ENCODE data around the gene RNF39.
"Not testable (repeated sequence)": the region's sequence is repeated elsewhere in the genome, so short reads cannot be mapped to it uniquely, and the experiment has no call there.

The RNF39 gene

DNA sequence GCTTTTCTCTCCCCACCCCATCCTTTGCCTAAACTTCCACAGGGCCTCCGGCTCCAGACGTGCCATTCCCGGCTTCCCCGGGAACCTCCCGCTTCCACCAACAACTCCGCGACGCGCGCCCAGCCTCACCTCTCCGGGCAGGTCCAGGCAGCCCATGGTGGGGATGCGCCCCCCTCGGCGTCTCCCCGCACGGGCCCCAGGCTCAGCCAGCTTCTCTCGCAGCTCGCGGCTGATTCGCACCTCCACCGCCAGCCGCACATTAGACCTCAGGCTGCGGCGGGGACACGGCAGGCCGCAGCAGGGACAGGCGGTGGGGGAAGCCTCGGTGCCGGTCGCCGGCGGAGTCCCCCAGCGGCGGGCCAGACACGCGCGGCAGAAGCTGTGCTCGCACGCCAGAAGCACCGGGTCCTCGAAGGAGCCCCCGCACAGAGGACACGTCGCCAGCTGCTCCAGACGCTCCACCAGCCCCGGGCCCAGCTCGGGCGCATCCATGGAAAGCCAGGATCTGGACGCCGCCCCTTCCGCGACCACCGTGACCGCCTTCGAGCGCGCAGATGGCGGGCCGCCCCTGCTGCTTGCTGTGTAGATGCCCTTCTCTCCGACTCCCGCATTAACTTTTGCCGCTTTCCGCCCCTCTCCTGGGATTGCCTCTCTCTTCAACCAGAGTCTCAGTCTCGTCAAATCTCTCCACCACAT lies at the start of gene RNF39:
RNF39 (minus strand) TSS at position 676 of the 696 bp plus-strand sequence; CDS start at position 492, 184 bp downstream.
- no peak for DNase-seq (ENCODE audit: low read depth, low spot score)

- no peak for DNase-seq (ENCODE audit: low read depth, low spot score)
Observed at GRCh38 chr6:30122515-30122914, 46.9 kb upstream of the RNF39 start.

- DNase-seq (ENCODE audit: low read depth, low spot score): no peak
Observed at GRCh38 chr6:30121446-30122366, 46.1 kb upstream of the RNF39 start.

DNA sequence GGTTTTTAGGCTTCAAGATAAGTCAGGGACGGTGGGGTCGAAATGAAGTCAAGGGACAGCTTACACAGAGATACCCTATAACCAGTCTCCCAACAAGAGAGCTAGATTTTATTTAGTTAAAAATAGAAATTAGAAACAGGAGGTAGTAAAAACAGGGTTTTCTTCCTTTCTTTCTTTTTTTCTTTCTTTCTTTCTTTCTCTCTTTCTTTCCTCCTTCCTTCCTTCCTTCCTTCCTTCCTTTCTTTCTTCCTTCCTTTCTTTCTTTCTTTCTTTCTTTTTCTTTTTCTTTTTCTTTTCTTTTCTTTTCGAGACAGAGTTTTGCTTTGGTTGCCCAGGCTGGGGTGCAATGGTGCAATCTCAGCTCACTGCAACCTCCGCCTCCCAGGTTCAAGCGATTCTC lies 43.1 kb upstream of the RNF39 start:
- not testable (repeated sequence) for DNase-seq (ENCODE audit: low read depth, low spot score)

DNA sequence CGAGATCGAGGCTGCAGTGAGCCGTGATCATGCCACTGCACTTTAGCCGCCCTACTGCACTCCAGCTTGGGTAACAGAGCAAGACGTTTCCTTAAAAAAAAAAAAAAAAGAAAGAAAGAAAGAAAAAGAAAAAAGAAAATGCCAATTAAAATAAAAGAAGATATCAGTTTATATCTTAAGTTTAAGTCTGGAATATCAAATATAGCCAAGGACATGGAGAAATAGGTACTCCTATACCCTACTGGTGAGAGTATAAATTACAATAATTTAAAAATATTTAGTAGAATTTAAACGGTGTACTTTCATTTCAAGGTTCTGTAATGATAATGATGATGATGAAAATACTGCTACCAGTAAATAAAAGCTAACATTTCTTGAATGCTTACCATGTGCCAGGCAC lies 41.2 kb upstream of the RNF39 start:
- no peak for DNase-seq (ENCODE audit: low read depth, low spot score)

- no peak for DNase-seq (ENCODE audit: low read depth, low spot score)
Observed at GRCh38 chr6:30113841-30114240, 38.3 kb upstream of the RNF39 start.

DNA sequence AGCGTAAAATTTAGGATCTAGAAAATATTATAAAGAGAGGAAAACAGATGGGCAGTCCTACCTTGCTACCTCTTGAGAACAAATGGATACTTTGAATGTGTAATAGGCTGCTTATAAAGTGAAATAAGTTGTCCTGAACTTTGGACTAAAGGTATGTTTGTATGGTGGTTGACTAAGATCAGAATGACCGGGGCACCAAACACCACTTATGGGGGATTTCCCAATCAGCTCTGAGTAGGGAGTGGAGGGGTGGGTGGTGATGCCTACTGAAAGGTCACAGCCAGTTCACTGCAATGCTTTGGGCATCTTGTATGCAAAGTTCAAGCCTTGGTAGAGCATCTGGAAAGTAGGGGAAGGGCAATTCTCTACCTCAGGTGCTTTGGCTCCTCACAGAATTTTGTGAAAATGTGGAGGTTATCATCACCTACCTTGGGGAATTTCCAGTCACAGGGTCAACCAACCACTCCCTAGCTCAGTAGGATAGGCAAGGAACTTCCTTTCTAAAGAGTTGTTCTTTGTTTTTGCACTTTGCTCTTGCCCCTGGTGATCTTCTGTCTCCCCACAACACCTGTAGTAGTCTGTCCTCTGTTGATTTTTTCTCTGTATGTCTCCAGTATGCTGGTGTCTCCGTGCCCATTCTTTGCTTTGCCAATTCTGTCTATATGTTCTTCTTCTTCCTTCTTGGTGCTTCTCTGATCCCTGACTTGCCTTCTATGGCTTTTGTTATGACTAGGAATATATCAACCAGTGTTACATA lies 37.6 kb upstream of the RNF39 start, which contains the start of gene TRIM31:
TRIM31 (minus strand) TSS at position 88 of the 757 bp plus-strand sequence. CDS start 285 bp downstream, outside the sequence.
- DNase-seq (ENCODE audit: low read depth, low spot score): no peak

- DNase-seq (ENCODE audit: low read depth, low spot score): no peak
Observed at GRCh38 chr6:30112402-30112994, 36.9 kb upstream of the RNF39 start.

- DNase-seq (ENCODE audit: low read depth, low spot score): no peak
Observed at GRCh38 chr6:30111266-30111856, 35.8 kb upstream of the RNF39 start.

GRCh38 chr6:30104661-30105060 lies 29.1 kb upstream of the RNF39 start:
- DNase-seq (ENCODE audit: low read depth, low spot score): no peak

DNA sequence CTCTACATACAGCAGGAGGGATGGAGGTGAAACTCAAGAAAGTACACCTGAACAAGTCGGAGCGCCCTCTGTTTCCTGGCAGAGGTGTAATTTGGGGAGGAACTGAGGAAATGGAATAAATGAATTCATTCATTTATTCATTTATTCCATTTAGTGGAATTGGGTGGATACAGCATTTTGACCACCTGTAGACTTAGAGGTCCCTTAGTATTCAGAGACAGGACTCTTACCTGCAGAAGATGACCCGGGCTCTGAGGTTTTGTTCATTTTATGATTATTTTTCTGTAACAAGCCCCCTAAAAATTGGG lies 28.3 kb upstream of the RNF39 start:
- no peak for DNase-seq (ENCODE audit: low read depth, low spot score)

DNA sequence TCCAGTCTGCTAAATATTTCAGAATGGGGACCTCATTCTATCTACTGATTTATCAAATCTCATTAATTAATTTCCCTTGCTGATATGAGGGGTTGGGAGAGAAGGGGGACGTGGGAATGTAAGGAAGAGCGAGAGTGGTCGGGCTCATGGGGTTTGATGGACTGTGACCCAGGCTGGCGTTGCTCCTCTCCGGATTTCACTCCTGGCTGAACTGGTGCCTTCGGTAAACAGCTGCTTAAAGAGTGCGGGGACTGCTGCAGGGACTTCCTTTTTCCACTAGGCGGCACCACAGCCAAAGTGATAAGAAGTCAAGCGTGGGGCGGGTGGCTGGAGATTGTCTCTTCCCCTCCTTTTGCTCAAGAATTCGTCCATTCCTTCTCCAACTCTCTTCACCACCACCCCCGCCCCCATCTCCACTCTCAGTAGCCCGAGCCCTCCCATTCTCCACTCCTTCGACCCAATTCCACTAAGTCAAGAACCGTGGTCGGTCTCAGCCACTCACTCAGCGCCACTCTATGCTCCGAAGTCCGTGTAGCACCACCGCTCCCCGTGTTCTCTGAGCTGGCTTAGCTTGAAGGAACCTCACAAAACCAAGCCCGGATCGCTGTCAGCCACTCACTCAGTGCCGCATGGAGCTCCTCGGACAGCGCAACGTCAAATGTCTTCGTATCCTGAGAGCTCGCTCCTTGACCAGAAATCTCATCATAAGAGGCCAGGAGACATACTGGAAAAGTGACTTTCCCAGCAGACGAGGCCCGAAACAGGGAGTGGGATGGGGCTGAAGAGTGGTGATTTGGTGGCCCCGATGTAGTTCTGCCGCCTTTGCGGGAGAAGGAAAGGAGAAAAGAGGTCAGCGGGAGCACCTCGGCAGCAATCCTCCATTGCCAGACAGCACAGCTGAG lies 27.7 kb upstream of the RNF39 start:
- peak; percentile 71 for DNase-seq (ENCODE audit: low read depth, low spot score)

- no peak for DNase-seq (ENCODE audit: low read depth, low spot score)
Observed at GRCh38 chr6:30102414-30102969, 26.9 kb upstream of the RNF39 start.

DNA sequence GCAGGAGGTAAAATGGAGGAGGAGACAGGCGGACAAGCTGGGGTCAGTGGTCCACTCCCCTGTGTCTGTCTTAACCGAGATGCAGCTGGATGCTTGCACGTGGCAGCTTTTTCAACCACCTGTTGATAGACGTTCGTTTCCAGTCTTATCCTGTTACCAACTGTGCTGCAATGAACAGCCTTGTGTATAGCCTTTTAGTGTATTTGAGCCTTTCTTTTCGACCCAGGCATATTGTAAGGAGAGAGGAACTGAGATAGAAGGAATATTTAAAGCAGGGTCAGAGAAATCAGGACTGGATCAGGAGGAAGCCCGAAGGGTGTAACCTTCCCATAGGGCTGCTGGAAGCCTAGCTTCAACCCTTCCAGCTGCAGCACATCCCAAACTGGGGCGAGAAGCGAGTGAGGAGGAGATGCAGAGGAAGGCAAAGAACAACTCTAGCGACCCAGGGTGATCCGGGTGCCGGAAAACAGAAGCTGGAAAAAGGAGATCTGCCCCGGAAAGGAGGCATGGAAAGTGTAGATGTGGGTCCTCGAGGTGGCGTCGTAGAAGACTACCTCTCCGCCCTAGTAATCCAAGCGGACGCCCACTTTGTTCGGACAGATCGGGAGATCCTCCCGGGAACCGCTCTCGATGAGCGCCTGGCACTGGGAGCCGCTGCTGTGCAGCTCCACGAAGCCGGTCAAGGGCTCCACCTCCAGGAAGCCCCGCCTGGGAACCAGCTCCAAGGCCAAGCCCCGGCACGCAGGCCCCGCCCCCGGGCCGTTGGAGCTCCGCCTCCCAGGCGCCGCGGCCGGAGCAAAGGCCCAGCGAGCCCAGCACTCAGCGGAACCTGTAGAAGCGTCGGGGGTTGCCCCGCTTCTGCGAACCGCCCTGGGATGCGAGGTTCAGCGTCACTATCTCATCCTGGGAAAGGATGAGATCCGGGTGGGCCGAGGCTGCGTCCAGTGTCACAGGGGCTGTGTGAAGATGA lies 26.2 kb upstream of the RNF39 start:
- peak; percentile 45 for DNase-seq (ENCODE audit: low read depth, low spot score)

DNA sequence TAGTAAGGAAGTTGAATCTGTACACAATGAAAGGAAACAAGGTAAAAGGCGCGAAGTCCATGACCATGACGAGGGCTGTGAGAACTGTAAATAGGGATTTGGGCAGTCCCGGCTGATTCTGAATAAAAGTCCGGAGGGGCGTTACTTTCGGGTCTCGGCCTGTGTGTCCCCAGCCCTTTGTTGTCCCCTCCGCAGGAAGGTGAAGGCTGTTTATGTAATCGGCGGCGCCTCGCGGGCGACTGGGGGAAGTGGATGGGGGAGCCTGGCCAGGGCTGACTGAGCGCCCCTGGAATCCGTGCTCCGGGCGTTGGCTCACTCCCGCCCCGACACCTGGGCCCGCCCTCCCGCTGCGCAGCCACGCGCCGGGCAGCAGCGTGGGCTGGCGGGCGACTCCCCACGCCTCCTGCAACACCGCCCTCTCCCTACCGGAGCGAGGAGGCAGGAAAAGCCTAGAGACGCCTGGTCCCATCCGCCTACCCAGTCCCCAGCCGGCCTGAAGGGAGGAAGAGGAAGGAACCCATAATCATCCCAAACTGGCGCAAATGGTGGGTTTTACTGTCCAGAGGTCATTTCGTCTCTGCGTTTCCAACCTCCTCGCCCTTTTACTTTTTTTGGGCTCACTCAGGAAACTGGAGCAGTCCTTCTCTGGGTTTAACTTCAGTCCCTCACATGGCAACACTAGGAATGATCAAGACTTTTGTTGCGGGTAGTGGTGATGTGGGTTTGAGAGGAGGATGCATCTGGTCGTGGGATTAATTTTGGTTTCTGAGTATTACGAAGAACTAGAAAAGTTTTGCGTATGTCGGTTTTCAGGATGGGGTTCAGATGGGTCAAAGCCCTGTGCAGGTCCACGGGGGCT lies 25.2 kb upstream of the RNF39 start:
- no peak for DNase-seq (ENCODE audit: low read depth, low spot score)

- DNase-seq (ENCODE audit: low read depth, low spot score): no peak
Observed at GRCh38 chr6:30100154-30100553, 24.6 kb upstream of the RNF39 start.

GRCh38 chr6:30097902-30098768 lies 22.6 kb upstream of the RNF39 start:
- DNase-seq (ENCODE audit: low read depth, low spot score): no peak

Data from smooth muscle cell of the brain vasculature (primary cell).